ENCODE results near the gene HSD11B2.
"Not testable (repeated sequence)": the region's sequence is repeated elsewhere in the genome, so short reads cannot be mapped to it uniquely, and the experiment has no call there.

HSD11B2 gene

DNA sequence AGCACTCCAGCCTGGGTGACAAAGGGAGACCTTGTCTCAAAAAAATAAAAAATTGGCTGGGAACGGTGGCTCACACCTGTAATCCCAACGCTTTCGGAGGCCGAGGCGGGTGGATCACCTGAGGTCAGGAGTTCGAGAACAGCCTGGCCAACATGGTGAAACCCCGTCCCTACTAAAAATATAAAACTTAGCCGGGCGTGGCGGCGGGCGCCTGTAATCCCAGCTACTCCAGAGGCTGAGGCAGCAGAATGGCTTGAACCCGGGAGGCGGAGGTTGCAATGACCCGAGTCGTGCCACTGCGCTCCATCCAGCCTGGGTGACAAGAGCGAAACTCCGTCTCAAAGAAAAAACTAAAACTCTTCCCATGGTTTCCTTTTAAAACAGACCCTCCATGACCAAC is 15.5 kb upstream of the HSD11B2 start:
- not testable (repeated sequence) for DNase-seq (ENCODE audit: low read depth)

DNA sequence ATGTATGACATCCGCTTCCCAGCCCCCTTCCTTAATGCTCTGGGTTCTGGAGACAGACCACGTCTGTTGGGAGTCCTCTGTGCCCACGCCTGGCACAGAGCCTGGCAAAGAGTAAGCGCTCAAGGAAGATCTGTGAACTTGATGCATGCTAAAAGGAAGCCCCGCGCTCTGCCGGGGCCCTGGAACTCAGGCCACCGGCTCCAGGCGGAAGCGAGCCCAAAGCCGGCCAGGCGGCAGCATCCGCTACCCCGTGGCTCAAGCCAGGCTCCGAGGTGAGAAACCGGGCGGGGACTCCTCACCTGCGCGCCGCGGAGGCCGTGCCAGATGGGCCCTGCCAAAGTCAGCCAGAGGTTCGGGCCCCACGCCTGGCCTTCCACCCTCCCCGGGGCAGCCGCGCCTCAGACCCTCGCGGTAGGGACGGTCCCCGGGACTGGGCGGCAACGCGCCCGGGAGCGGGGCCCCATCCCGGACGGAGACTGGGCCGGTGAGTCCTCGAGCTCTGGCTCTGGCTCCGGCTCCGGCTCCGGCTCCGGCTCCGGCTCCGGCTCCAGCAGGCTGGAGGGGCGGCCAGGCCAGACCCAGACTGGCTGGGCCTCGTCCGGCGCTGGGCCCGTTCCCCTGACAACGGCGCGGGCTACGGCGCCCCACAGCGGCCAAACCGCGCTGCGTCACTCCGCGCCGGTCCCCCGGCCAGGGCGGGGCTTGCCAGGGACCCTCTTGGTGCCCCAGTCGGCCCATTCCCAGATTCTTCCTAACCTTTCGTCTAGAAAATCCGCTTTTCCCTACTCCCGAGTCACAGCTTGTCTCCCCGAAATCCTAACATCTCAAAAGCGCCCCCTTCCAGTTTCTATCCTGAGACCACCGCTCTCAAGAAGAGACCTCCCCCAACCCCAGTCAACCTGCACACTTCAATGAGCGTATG is 14.8 kb upstream of the HSD11B2 start, which contains the start of gene ZDHHC1:
Gene ZDHHC1, minus strand, starts transcription at position 606 of the 922 bp plus-strand sequence. CDS start 8,702 bp downstream, outside the sequence.
- DNase-seq (ENCODE audit: low read depth) = peak; percentile 67

DNA sequence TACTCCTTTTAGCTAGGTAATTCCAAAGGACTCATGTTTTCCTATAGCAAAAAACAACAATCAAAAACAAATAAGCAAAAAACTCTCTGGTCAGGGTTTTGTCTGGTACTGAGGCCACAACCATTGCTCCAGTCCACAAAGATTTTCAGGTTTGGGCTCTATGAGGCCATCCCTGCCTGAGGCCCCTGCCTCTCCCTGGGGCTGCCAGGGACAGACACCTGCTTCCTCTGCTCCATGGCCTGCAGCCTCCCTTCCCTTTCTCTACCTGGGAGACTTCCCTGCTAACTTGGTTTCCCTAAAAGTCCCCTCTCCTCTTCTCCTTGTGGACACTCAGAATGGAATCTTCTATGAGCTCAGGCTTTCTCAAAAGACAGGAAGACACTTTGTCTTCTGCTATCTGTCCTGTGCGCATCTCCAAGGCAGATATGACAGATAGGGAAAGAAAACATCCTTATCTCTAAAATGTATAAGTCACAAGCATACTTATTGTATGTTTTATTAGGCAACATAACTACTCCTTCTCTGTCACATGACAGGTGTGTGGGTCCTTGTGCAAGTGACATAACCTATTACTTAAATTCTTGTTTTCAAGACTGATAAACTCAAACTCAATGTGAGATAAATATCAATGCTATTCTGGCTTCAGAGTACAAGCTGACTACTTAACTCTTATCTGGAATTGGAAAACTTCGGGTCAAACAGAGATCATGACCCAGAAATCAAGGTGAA is 13.4 kb upstream of the HSD11B2 start:
- DNase-seq (ENCODE audit: low read depth) = no peak

- DNase-seq (ENCODE audit: low read depth) = peak; percentile 53
These were observed 11.4 kb upstream of the HSD11B2 start for GRCh38 chr16:67419502-67419901.

- no peak for DNase-seq (ENCODE audit: low read depth)
These were observed 11.0 kb upstream of the HSD11B2 start for GRCh38 chr16:67419931-67420330.

- no peak for DNase-seq (ENCODE audit: low read depth)
These were observed 9.9 kb upstream of the HSD11B2 start for GRCh38 chr16:67421030-67421429.

DNA sequence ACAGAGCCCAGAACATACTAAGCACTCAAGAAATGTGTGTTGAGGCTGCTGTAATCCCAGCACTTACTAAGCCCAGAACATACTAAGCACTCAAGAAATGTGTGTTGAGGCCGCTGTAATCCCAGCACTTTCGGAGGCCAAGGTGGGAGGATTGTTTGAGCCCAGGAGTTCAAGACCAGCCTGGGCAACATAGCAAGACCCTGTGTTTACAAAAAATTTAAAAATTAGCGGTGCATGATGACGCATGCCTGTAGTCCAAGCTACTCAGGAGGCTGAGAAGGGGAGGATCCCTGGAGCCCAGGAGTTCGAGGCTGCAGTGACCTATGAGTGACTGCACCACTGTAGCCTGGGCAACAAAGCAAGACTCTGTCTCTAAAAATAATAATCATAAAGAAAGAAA is 7.9 kb upstream of the HSD11B2 start:
- no peak for DNase-seq (ENCODE audit: low read depth)

DNA sequence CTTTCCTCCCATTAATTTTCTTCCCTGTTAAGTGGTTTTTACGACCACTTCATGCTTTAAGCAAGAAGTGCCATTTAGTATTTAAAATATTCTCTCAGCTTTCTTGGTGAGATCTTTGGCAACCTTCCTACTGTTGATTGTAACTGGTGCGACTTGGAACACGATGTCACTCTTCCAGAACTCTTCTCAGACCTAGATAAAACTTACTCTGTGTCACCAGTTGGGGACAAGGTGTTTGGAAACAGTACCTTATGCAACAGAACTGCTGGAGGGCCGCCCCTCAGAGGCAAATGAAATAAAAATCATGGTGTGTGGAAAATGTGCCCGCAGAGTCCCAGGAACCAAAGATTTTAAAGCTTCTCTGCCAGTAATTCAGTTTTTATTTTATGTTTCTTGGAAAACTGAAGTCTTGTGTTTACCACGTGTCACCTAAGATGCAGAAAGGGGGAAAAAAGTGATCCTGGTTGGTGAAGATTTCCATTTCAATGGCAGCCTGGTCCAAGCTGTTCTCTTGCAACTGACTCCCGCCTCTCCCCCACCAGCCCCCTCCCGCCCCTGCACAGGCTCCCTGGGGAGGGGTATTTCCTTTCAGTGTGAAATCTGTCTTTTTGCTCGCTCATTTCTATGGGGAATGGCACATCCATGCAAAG is 7.2 kb upstream of the HSD11B2 start:
- no peak for DNase-seq (ENCODE audit: low read depth)

- DNase-seq (ENCODE audit: low read depth) = no peak
These were observed 6.7 kb upstream of the HSD11B2 start for GRCh38 chr16:67424261-67424615.

- no peak for DNase-seq (ENCODE audit: low read depth)
These were observed 5.9 kb upstream of the HSD11B2 start for GRCh38 chr16:67425061-67425460.

- no peak for DNase-seq (ENCODE audit: low read depth)
These were observed 5.3 kb upstream of the HSD11B2 start for GRCh38 chr16:67425580-67425979.

GRCh38 chr16:67426022-67426421 is 4.9 kb upstream of the HSD11B2 start:
- no peak for DNase-seq (ENCODE audit: low read depth)

DNA sequence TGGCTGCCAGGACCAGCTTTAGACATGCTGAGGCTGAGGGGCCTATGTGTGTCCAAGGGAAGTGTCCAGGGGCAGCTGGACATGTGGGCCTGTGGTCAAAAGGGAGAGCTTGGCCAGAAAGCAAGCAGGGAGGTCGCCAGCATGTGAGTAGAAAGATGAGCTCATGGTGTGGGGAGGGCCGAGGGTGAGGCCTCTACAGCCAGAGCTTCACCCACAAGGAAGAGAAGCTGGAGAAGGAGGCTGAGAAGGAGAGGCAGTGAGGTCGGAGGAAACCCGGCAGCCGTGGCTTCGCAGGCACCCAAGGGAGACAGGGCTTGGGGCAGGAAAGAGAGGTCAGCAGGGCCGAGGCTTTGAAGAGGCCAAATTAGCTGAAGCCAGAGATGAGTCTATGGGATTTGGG is 4.0 kb upstream of the HSD11B2 start:
- no peak for DNase-seq (ENCODE audit: low read depth)

- DNase-seq (ENCODE audit: low read depth) = peak; percentile 45
These were observed 2.7 kb upstream of the HSD11B2 start for GRCh38 chr16:67428146-67428731.

DNA sequence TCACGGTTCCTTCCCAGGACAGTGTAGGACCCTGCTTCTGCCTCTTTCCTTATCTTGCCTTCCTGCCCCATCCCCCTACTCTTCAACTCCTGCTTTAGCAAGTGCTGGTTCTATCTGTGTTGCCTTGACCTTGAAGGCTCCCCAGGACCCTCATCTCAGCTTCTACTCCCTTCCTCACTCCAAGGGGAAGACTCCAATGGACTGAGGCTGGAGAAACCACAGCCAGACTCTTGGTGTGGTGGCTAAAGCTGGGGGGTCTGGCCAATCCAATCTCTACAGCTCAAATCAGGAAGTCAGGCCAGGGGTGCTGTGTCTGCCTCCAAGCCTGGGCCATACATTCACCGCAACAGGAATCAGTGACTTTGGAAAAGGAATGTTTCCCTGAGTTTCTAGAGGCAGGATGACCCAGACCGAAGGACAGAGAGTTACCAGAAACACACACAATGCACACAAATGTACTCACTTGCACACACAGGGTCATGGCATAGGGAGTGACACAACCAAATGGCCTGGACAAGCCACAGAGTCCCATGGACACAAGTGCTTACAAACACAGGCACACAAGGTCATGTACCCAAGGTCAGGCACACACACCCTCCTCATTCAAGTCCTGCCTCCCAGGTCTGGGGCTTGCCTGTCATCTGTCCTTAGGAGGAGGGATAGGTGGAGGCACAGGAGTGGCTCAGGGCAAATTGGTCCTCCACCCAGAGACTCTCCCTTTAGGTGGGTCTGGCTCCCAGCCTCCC is 1.7 kb upstream of the HSD11B2 start:
- no peak for DNase-seq (ENCODE audit: low read depth)

GRCh38 chr16:67429799-67430503 is 970 bp upstream of the HSD11B2 start:
- no peak for DNase-seq (ENCODE audit: low read depth)

DNA sequence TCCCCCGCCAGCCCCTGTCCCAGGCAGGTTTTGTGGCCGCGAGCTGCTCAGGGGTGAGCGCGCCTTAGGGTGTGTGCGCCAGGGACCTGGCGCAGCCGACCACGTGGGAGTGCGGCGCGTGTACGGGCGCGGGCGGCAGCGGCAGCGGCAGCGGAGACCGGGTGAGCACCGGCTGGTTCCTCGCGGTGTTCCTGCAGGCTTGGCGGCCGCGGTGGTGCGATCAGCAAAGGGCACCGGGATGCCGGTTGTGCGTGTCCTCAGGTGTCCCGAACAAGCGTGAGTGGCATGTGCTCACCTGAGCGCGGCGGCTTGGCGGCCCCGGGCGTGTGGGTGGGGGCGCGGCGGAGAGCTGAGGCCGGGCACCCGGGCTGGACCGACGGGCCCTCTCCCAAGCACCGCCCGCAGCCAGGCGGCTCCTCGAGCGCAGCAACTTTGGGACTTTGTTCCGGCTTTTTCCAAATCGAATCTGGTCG is 381 bp upstream of the HSD11B2 start:
- peak; percentile 15 for DNase-seq (ENCODE audit: low read depth)

DNA sequence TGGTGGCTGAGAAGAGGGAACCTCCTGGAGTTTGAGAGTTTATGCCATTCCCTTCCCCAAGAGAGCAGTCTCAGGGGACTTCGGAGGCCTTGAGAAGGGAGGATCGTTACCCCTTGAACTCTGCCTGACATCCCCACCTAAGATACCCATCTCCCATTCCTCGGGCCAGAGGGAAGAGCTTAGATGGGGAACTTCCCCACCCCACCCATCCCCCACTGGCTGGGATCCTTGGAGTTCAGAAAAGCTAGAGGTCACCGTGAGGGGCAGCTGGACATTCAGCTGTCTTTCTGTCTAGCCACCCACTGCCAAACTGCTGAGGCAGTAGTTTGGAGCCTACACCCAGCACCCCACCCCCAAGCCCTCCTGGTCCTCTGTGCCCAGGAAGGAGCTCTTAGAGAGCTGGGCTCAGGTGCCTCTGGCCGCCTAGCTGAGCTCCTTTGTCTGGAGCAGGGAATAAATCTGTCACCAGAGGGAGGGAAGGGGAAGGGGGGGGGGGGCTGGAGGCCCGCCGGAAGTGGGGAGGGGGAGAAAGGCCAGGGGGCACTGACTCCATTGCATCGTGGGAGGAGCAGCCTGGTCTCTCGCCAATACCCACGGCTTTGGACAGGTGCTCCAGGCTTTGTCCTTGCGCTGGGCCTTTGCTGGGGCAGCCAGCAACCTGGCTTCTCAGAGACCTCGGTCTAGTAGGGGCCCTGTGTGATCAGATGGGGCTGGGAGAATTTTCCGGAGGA is 1.0 kb downstream of the HSD11B2 start:
- DNase-seq (ENCODE audit: low read depth) = no peak

GRCh38 chr16:67432506-67432890 is 1.6 kb downstream of the HSD11B2 start:
- no peak for DNase-seq (ENCODE audit: low read depth)

DNA sequence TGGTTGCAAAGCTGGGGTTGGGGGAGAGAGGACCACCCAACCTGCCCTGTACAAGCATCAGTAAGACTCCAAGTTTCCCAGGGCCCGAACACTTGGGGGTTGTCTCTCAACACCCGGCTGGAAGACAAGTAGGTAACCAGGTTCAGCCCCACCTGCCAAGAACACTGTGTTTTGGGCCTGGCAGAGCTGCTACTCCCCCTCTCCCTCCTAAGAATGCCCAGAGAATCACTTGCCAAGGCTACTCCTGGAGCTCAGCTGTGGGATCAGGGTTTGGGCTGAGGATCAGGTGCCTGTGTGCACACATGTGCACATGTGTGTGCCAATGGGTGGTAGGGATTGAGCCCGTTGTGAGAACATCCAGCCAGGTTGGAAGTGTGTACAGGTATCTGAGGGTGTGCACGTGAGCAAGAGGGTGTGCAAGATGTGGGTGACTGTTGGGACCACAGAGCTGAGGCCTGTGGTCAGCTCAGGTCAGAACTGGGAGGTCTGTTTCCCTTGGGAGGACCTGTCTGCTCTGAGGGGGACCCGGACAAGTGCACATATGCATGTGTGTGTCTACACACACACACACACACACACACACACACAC is 2.3 kb downstream of the HSD11B2 start:
- DNase-seq (ENCODE audit: low read depth) = no peak
